ENCODE results near the gene DNAH11. TPM values are rescaled to one million over a fixed set of nuclear protein-coding genes. Genes with fewer than 3 reads are reported as not detected.
"Not testable (repeated sequence)": the region's sequence is repeated elsewhere in the genome, so short reads cannot be mapped to it uniquely, and the experiment has no call there.

Gene DNAH11
- total RNA-seq, 6 experiments from 2014 or later = 0.17 to 5.5 (median 1.2) TPM

- no peak overlapping the region for H3K27ac ChIP-seq
- no peaks in the 10 kb centered on the region for H3K27me3 ChIP-seq
- no peak for TF ChIP-seq CTCF (IDR thresholded peaks at IDR 0.05)
Measured at GRCh38 chr7:21851559-21851967, 308.7 kb downstream of the DNAH11 start.

GRCh38 chr7:21865631-21866204 lies 322.9 kb downstream of the DNAH11 start:
- H3K4me3 ChIP-seq; ATAC-seq; H3K27me3 ChIP-seq; H3K9me3 ChIP-seq; H3K27ac ChIP-seq; H3K36me3 ChIP-seq; intact Hi-C loops (cut with DNase I); H3K4me1 ChIP-seq; DNase-seq: not testable (repeated sequence)
- 40% methylated on average over 3 of the region's 7 CpGs for WGBS (ENCODE audit: insufficient coverage, low coverage, low lambda C conversion rate, missing lambda C conversion rate)

More at GRCh38 chr7:21851559-21851967, 308.7 kb downstream of the DNAH11 start:
- H3K4me1 ChIP-seq = no peaks in the 10 kb centered on the region
- no peaks in the 10 kb centered on the region for H3K36me3 ChIP-seq
- intact Hi-C loops (cut with DNase I) = no loop called here
- no peak for ATAC-seq
- no peak for DNase-seq
- no peak overlapping the region for H3K4me3 ChIP-seq
- H3K9me3 ChIP-seq = no peaks in the 10 kb centered on the region
- WGBS (ENCODE audit: insufficient coverage, low coverage, low lambda C conversion rate, missing lambda C conversion rate) = 56% methylated on average over 6 of the region's 6 CpGs

GRCh38 chr7:21866731-21867130 lies 323.9 kb downstream of the DNAH11 start:
- H3K27me3 ChIP-seq = no peaks in the 10 kb centered on the region
- H3K27ac ChIP-seq = no peak overlapping the region
- no peak for ATAC-seq
- DNase-seq = no peak
- 19% methylated on average over 1 of the region's 1 CpG for WGBS (ENCODE audit: insufficient coverage, low coverage, low lambda C conversion rate, missing lambda C conversion rate)
- H3K4me3 ChIP-seq = no peak overlapping the region
- H3K4me1 ChIP-seq = no peaks in the 10 kb centered on the region
- intact Hi-C loops (cut with DNase I) = no loop called here
- no peaks in the 10 kb centered on the region for H3K9me3 ChIP-seq
- TF ChIP-seq POLR2A (IDR thresholded peaks at IDR 0.05) = no peak
- TF ChIP-seq CTCF (IDR thresholded peaks at IDR 0.05) = no peak
- H3K36me3 ChIP-seq = no peaks in the 10 kb centered on the region

GRCh38 chr7:21867226-21867625 lies 324.4 kb downstream of the DNAH11 start:
- ATAC-seq = no peak
- no peaks in the 10 kb centered on the region for H3K9me3 ChIP-seq
- H3K4me1 ChIP-seq = no peaks in the 10 kb centered on the region
- H3K27me3 ChIP-seq = no peaks in the 10 kb centered on the region
- intact Hi-C loops (cut with DNase I) = no loop called here
- no peak overlapping the region for H3K4me3 ChIP-seq
- H3K27ac ChIP-seq = no peak overlapping the region
- no peaks in the 10 kb centered on the region for H3K36me3 ChIP-seq
- no peak for TF ChIP-seq CTCF (IDR thresholded peaks at IDR 0.05)
- TF ChIP-seq POLR2A (IDR thresholded peaks at IDR 0.05) = no peak
- DNase-seq = no peak

GRCh38 chr7:21867816-21868575 lies 325.2 kb downstream of the DNAH11 start:
- Histone ChIP-seq H3K36me3 (no peaks in the 10 kb centered on the region), H3K27ac (no peak overlapping the region), H3K9me3 (no peaks in the 10 kb centered on the region), H3K27me3 (no peaks in the 10 kb centered on the region), H3K4me3 (no peak overlapping the region), H3K4me1 (no peaks in the 10 kb centered on the region)
- DNase-seq (no peak), ATAC-seq (no peak)
- WGBS (ENCODE audit: insufficient coverage, low coverage, low lambda C conversion rate, missing lambda C conversion rate) = 68% methylated on average over 8 of the region's 8 CpGs
- intact Hi-C loops (cut with DNase I) = no loop called here
- TF ChIP-seq POLR2A (IDR thresholded peaks at IDR 0.05) (no peak), CTCF (IDR thresholded peaks at IDR 0.05) (no peak)
